Measurements from ENCODE around the gene WBP1.

GRCh38 chr2:74424139-74424992, 33.9 kb upstream of the WBP1 start:
- no peak for TF ChIP-seq CTCF (IDR thresholded peaks at IDR 0.05)
- no peak for TF ChIP-seq POLR2A (IDR thresholded peaks at IDR 0.05)

Data from thyroid gland (tissue), 4 donors.